OCI-LY3 (cell line): ENCODE data around the gene LIX1L.

ENCODE experiments used
- EZH2phosphoT487 ChIP-seq: fragments of 200-600 bp; shearing (Covaris generic); IDR thresholded peaks from 2 replicates; pipeline ENCODE4 v1.6.1; 2018; ENCODE audit warnings: antibody characterized with exemption, mixed run types, low read depth
- TF ChIP-seq, protein P1 (sequence below): fragments of 200-600, 300-600 bp; sonication (generic); IDR thresholded peaks from 2 replicates; pipeline ENCODE4 v1.5.1; 2014; ENCODE audit warnings: antibody characterized with exemption, low read length, low read depth

DNA sequence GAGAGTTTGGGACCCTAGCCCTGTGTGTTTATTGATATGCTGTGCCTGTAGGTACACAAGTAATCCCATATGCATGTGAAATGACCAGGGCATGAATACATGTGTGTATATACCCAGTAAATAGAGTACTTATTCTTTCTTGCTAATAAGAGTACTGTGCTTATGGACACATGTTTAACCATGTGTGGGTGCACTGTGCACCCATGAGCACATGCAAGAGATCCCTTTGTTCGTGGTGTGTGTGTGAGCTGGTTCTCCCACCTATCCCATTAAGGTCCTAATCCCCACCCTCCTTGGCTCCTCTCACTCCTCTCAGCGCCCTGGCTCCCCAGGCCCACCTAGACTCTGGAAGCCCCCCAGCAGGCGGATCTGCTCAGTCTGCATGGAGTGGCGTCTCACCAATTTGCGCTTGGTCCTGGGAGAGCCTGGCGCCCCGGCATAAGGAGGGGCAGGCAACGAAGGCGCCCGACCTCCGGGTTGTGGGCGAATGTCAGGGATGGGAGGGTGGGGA is 2.2 kb upstream of the LIX1L start:
- TF ChIP-seq, protein P1, sequence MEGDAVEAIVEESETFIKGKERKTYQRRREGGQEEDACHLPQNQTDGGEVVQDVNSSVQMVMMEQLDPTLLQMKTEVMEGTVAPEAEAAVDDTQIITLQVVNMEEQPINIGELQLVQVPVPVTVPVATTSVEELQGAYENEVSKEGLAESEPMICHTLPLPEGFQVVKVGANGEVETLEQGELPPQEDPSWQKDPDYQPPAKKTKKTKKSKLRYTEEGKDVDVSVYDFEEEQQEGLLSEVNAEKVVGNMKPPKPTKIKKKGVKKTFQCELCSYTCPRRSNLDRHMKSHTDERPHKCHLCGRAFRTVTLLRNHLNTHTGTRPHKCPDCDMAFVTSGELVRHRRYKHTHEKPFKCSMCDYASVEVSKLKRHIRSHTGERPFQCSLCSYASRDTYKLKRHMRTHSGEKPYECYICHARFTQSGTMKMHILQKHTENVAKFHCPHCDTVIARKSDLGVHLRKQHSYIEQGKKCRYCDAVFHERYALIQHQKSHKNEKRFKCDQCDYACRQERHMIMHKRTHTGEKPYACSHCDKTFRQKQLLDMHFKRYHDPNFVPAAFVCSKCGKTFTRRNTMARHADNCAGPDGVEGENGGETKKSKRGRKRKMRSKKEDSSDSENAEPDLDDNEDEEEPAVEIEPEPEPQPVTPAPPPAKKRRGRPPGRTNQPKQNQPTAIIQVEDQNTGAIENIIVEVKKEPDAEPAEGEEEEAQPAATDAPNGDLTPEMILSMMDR: no peak
- no peak for TF ChIP-seq EZH2phosphoT487
